ENCODE results near the gene ZNF503.

Gene ZNF503, protein sequence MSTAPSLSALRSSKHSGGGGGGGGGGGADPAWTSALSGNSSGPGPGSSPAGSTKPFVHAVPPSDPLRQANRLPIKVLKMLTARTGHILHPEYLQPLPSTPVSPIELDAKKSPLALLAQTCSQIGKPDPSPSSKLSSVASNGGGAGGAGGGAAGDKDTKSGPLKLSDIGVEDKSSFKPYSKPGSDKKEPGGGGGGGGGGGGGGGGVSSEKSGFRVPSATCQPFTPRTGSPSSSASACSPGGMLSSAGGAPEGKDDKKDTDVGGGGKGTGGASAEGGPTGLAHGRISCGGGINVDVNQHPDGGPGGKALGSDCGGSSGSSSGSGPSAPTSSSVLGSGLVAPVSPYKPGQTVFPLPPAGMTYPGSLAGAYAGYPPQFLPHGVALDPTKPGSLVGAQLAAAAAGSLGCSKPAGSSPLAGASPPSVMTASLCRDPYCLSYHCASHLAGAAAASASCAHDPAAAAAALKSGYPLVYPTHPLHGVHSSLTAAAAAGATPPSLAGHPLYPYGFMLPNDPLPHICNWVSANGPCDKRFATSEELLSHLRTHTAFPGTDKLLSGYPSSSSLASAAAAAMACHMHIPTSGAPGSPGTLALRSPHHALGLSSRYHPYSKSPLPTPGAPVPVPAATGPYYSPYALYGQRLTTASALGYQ

DNA sequence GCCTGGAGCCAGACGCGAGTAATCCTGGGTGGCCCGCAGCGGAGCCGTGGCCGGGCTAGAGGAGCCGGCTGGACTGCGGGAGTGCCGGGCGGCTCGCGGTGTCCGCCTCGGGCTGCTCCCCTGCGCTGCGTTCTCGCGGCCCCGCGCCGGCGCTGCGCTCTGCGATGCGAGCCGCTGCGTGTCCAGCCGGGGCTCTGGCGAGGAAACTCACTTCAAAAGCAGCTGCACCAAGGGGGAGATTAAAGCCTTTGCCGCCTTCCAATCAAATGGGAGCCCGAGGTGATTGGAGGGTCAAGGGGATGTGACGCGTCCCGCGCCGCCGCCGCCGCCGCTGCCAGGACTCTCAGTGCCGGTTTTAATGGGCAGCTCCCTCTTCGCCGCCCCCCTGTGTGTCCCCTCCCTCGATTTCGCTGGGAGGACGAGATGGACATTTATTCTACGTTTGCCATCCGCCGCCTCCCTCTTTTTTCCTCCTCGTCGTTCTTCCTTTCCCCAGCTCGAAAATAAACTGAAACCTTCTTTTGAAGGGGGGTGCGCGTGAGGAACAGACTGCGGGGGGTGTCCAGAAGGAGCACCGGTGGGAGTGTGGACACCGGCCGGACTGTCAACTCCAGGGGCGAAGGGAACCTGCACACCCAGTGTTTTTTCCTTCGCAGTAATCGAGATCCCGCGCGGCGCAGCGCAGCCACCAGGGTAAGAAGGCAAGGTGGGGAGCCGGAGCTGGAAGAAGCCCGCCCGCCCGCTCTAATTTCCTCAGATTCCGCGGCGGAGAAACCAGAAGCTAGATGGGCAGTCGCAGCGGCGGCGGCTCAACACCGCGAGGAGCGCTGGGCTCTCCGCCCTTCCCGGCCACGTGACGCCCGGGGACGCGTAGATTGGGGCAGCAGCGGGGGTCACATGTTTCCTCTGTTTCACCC is at the start of gene ZNF503:
Gene ZNF503 (minus strand): TSS at position 196 of the 917 bp plus-strand sequence. CDS start 345 bp downstream, outside the sequence.
- no peak for DNase-seq (ENCODE audit: low read depth)

DNA sequence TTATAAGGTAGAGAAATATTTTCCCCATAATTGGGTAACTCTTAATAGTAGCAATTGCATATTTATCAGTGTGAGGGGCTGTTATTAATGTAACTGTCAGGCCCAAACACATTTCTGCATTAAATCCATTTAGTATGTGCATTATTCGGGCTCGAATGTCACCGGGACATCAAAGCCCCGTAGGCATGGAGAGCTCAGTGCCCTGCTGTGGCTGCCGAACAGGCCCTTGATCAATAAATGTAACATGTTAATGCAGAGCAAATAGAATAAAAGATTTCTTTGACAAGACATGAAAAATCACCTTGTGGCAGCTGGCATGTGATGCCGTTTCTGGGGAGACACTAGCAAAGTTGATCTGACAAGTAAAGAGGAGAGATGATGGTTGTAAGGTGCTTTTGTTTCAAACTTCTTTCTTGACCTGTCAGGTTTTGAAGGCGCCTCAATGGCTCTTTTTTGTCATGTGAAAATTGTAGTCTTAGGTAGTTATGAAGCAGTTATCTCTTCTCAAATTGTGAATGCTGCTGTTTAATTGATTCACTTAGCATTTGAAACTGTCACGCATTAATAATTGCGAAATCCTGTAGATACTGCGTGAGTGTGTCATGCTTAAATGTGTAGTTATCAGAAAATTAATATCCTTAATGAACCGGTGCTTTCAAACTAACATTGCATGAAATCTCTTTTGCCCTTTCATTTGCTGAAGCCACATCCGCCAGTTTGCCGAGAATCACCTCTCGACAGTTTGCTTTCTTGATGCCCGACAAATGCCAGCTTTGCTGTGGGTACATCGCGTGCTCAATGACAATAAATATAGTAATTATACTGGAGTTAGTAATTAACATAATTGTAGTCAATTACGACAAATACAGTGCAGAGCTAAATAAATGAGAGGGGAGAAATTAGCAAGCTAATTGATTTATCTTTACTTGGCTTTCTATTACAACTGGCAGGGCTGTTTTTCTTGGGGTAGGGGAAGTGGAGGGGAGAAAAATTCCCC is 49.4 kb upstream of the ZNF503 start:
- DNase-seq (ENCODE audit: low read depth): no peak

DNA sequence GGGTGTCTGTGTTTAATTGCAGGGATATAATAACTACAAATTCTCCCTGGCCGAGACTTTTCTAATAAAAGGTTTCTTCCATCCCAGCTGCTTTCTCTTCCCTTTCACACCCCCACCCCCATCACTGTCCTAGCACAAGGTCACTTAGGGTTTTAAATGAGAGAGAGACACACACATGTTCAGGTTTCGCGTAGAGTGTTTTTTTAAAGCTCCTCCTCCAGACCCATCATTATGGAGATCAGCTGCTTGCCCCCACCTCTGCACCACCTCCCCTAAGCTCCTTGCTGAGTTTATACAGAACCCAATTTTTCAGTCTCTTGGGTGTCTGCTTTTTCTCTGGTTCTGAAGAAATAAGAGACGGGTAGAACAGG is 48.5 kb upstream of the ZNF503 start:
- no peak for DNase-seq (ENCODE audit: low read depth)

DNA sequence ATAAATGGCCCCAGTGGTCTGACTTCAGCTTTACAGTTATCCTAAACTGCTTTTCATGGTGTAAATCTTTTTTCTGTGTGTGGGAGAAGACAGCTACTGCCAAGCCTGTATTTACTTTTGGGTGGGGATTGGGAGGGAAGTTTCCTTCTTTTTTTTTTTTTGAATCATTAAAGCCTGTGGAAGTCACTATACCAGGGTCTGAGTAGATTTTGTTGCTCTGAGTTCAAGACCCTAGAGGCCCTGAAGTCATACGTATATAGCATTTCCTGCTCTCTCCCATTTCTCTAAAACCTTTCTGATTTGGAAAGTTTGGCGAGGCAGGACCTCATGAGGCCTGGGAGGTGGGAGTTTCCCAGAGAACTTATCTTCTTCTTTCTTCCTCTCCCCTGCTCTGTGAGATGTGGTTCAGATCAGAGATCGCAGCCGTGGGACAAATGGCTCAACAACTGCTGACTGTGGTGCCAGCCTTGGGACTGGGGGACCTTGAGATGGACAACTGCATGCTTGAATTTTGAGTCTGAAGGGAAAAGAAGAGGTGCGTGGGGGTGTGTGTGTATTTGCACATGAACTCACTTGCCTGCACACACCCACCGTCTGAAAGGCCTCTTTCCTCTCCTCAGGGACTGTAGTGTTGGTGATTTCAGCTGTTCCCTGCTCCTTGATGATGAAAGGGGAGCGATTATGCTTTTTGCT is 48.0 kb upstream of the ZNF503 start:
- DNase-seq (ENCODE audit: low read depth): no peak

DNA sequence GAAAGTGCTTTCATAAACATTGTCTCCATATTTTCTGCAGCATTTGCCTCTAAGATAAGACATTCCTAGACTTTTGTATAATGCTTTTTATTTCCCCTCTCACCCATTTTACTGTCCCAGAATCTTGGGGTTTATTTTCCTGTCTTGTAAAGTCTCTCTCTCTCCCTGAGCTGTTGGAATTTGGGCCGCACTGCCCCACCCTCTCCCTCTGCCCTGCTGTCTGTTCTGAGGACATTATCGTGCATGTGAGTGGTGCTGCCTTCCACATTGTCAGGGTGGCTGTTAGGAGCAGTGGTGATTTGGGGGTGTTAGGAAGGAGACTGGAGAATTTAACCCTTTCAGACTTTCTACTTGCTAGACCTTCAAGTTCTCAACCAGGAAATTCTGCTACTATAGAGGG is 46.6 kb upstream of the ZNF503 start:
- no peak for DNase-seq (ENCODE audit: low read depth)

DNA sequence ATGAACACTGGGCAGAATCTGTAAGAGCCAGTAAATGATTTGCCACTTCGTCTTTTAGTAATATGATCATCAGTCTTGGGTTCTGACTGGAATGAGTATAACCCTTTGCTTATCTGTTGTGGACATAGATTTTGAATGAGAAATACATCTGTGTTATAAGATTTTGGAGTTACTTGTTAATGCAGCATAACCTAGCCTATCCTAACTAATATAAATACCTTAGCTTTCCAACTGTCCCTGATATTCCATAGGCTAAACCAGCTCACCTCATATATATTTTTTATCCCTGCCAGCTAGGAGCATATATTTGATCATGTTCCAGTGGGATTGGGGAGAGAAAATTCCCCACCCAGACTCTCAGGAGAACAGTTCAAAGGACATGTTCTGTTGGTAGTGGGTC is 44.9 kb upstream of the ZNF503 start:
- DNase-seq (ENCODE audit: low read depth): no peak

DNA sequence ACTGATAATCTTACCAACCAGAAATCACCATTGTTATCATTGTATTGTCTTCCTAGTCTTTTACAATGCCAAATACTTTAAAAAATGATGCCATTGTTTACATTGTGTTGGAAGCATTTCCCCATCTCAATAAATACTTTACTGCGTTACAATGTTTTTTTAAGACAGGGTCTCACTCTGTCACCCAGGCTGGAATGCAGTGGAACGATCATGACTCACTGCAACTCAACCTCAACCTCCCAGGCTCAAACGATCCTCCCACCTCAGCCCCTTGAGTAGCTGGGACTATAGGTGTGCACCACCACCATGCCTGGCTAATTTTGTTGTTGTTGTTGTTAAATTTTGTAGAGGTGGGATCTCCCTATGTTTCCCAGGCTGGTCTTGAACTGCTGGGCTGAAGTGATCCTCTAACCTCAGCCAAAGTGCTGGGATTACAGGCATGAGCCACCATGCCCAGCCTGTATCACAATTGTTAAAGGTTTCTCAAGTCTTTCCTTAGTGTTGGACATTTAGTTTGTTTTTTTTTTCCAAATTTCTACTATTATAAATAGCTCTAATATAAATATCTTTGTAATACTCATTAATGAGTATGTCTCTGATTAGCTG is 43.3 kb upstream of the ZNF503 start:
- DNase-seq (ENCODE audit: low read depth): no peak

DNA sequence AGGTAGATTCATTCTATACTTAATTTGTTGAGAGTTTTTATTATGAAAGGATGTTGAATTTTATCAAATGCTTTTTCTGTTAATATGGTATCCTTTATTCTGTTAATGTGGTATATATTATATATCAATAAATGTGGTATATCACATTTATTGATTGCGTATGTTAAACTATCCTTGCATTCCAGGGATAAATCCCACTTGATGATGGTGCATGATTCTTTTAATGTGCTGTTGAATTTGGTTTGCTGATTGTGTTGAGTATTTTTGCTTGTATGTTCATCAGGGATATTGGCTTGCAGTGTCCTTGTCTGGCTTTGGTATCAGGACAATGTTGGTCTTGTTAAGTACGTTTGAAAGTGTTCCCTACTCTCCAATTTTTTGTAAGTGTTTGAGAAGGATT is 41.8 kb upstream of the ZNF503 start:
- no peak for DNase-seq (ENCODE audit: low read depth)

DNA sequence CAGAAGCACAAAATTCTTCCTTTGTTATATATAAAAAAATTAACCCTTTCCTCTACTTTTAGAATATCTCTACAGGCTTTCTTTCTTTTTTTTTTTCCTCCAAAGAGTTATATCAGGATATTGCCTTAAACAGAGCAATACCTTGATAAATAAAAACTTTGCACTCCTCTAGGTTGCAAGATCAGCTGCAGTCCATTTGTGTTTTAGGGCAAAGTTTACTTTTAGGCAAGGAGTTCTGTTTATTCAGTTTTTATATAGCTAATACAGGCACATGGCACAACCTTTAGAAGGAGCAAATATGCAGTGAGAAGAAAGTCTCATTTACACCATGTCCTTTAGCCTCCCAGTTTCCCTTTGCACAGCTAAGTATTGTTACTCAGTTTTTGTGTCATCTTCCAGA is 40.1 kb upstream of the ZNF503 start:
- DNase-seq (ENCODE audit: low read depth): no peak

DNA sequence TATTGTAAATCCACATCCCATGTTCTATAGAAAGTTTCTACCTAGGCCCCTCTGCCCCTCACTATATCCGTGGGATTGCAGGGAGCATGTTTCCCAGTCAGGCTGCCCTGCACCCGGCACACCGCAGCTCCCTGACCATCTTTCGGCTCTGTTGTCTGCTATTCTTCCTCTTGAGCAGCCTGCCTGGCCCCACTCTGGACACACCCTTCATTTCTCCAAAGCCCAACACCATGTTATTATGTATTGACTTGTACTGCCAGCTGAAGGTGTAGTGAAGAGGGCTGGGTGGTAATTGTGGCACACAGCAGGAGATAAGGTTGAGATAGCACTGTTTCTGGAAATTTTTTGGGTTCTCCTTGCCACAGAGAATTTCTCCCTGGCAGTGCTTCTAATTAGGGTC is 39.6 kb upstream of the ZNF503 start:
- no peak for DNase-seq (ENCODE audit: low read depth)

DNA sequence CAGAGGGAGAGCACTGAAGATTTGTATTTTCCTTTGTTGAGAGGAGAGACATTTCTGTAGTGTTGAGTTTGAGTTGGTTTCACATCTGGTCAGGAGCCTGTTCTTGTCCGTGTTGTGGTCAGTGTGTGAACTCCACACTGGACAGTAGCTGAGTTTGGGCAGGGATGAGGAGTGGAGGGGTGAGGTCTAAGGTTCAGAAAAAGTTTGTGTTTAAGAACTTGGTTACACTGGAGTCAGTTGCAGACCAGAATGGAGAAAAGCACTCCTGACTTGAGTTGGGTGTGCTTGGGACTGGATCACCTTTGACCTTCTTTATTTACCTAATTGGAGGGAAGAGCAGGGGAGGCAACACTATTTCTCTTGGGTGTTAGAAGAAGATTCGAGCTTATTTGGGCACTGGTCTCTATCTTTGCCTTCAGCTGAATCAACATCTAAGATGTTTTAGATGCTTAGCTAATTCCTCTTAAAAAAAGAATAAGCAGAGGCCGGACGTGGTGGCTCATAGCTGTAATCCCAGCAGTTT is 38.8 kb upstream of the ZNF503 start:
- DNase-seq (ENCODE audit: low read depth): no peak

DNA sequence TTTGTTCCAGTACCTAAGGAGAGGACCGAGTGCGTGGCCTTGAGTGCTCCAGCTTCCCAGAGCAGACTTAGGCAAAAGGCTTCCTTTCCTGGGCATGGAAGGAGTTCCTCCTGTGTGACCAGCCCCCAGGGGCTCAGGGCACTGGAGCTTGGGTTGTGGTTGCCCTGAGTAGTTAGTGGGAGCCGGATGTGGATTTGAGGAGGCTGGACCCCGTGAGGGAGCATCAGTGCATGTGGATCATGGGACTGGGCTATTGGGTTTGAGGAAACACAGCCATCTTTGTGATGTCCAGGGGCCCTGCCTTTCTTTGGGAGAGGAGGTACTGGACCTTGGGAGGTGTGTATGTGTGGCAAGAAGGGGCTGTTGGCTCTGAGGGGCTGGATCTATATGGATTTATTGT is 38.2 kb upstream of the ZNF503 start:
- DNase-seq (ENCODE audit: low read depth): no peak

DNA sequence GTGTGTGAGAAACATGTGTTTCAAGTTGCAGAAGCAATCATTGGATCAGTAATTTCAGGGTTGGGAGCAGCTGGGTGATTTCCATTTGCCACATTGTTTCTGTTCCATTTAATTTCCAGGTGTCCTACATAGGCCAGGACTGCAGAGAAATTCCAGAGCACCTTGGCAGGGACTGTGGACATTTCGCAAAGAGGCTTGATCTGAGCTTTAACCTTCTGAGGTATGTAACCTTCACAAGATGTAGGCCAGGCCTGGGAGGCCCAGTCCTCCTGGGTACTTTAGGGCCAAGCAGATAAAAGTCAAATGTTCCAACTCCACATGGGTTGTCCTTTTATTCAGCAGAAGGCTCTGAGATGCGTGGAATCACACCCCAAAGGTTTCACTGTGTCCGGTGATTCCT is 36.7 kb upstream of the ZNF503 start:
- no peak for DNase-seq (ENCODE audit: low read depth)

DNA sequence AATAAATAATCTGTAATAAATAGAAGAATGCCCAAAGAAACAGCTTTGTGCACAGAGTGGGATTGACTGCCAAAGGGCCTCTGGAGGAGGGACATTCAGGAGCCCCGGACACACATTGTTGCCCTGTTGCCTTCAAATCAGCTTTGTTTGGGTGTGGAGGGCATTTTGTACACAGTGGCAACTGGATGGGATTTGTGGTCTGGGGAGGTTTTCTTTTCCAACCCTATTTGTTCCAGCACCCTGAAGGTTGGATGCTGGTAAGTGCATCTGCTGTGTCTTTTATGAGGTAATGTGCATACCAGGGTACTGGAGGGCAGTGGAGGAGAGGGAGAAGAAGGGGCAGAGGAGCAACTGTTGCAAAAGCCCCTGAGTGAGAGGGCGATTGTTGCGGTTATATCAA is 36.1 kb upstream of the ZNF503 start:
- no peak for DNase-seq (ENCODE audit: low read depth)

DNA sequence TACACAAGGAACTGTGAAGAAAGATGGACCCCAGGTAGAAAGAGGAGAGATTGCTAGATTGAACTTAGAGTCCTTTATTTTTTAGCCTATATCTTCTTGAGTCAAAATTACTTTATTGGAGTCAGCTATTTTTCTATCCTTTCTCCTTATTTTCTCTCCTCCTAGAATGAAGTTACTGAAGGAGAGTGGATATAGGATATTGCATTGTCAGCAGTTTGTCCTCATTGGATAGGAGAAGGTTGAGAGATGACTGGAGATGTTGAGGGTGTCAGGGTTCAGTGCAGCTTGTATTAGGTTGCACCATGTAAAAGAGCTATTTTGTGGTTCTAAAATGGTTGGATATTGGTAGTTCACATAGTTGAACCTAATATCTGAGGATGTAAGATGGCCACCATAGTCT is 35.3 kb upstream of the ZNF503 start:
- no peak for DNase-seq (ENCODE audit: low read depth)

DNA sequence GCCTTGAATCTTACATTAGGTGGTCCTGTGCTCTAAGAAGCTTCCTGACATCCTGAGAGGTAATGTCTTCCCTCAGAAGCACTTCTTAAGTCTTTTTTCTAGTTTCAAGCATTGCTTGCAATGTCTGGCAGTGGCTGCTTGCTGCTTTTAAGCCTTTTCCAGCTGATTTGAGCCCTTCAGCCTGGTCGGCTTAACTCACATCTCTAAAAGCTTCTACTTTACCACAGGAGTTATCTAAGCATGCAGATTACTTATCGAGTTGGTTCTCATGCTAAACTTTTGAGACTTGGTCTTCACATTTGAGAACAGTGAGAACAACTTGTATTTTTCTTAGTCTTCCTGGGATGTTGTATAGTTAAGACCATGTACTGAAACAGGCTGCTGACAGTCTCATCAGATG is 33.7 kb upstream of the ZNF503 start:
- no peak for DNase-seq (ENCODE audit: low read depth)

DNA sequence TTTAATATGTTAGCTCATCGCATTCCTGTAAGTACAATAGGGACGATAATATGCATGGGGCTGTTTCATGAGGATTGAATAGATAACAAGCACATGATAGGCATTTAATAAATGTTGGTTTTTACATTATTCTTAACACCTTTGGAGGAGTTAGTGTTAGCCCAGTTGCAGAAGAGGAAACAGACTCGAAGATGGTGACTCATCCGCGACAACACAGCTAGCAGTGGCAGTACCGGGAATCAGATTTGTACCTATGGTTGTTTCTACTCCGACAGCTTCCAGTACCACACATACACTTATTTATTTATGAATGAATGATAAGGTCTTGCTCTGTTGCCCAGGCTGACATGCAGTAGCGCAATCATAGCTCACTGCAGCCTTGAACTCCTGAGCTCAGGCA is 32.7 kb upstream of the ZNF503 start:
- no peak for DNase-seq (ENCODE audit: low read depth)

DNA sequence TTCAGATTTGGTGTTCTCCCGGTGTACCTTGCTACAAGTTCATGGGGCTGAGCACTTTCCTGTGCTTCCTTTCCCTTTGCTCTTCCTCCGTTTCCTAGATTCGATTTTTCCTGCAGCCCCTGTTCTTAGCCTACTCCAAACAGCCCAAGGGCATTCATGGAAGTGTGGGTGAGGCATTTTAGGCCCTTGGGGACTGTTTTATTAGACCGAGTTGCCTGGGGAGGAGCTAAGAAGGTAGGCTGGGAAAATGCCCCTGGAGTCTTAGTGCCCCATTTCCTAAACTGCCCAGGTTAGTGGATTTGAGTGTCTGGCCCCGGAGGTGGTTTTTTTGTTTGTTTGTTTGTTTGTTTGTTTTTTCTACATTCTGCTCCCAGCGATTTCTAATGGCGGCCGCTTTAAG is 31.7 kb upstream of the ZNF503 start:
- no peak for DNase-seq (ENCODE audit: low read depth)

DNA sequence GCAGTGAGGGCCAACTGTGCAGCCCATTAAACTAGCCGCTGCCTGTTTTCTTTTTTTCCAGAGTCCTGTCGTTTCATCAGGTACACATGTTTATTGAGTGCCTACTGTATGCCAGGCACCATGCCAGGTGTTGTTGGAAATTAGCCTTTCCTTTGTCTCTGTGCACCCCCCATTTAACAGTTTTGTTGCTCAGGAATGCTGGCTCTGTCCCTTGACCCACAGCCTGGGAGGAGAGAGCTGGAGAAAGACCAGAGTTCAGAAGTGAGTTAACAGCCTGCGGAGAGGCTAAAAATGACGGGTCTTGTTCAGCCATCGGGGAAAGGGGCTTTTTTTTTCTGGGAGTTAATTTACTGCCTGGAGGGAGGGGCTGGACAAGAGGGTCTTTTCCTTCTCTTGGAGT is 31.2 kb upstream of the ZNF503 start:
- no peak for DNase-seq (ENCODE audit: low read depth)

DNA sequence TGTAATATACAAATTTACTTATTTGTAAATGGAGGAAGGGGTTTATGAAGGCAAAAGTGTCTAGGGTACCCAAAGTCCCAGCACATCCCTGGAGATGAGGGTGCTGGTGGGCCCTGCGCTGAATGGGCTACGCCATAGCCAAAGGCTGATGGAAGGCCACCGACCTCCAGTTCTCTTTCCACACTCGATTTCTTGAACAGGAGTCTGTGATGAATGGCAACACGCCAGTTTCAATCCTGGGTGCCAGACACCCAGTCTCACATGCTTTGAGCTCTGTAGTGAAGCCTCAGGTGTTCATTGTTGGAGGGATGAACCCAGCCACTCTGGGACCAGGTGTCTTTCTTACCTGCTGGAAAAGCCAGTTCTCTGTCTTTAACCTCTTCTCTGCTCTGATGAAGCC is 30.6 kb upstream of the ZNF503 start:
- DNase-seq (ENCODE audit: low read depth): no peak

All from stimulated activated CD8-positive, alpha-beta memory T cell treated with anti-CD3 and anti-CD28 coated beads, Interleukin-15, amount 100 ng/mL, for 1 hour (primary cell).